ENCODE results near the gene ATP2A2. TPM values are rescaled to one million over a fixed set of nuclear protein-coding genes. Genes with fewer than 3 reads are reported as not detected.
"Not testable (repeated sequence)": the region's sequence is repeated elsewhere in the genome, so short reads cannot be mapped to it uniquely, and the experiment has no call there.

The ATP2A2 gene
- total RNA-seq, result 194 TPM

GRCh38 chr12:110280779-110281548 lies at the start of gene ATP2A2:
Gene ATP2A2, plus strand, starts transcription at chr12:110281247. Its CDS starts 543 bp downstream, at chr12:110281790.
- ATAC-seq, result peak; percentile 96

GRCh38 chr12:110233212-110233903 lies 47.7 kb upstream of the ATP2A2 start:
- ATAC-seq, result no peak

- ATAC-seq, result no peak
Observed at GRCh38 chr12:110234331-110234751, 46.7 kb upstream of the ATP2A2 start.

- ATAC-seq, result no peak
Observed at GRCh38 chr12:110234755-110235154, 46.3 kb upstream of the ATP2A2 start.

- no peak for ATAC-seq
Observed at GRCh38 chr12:110235383-110235782, 45.7 kb upstream of the ATP2A2 start.

- no peak for ATAC-seq
Observed at GRCh38 chr12:110243227-110243626, 37.8 kb upstream of the ATP2A2 start.

GRCh38 chr12:110244372-110244771 lies 36.7 kb upstream of the ATP2A2 start:
- no peak for ATAC-seq

GRCh38 chr12:110244829-110245228 lies 36.2 kb upstream of the ATP2A2 start:
- ATAC-seq, result no peak

- peak; percentile 35 for ATAC-seq
Observed at GRCh38 chr12:110245369-110245772, 35.7 kb upstream of the ATP2A2 start.

- ATAC-seq, result no peak
Observed at GRCh38 chr12:110246636-110247339, 34.3 kb upstream of the ATP2A2 start.

GRCh38 chr12:110247340-110248095 lies 33.5 kb upstream of the ATP2A2 start:
- ATAC-seq, result peak; percentile 91

GRCh38 chr12:110248096-110248447 lies 33.0 kb upstream of the ATP2A2 start:
- ATAC-seq, result peak; percentile 7

- ATAC-seq, result no peak
Observed at GRCh38 chr12:110249105-110249504, 31.9 kb upstream of the ATP2A2 start.

GRCh38 chr12:110249716-110250225 lies 31.3 kb upstream of the ATP2A2 start:
- no peak for ATAC-seq

- ATAC-seq, result no peak
Observed at GRCh38 chr12:110251381-110251780, 29.7 kb upstream of the ATP2A2 start.

- ATAC-seq, result no peak
Observed at GRCh38 chr12:110252716-110253115, 28.3 kb upstream of the ATP2A2 start.

- no peak for ATAC-seq
Observed at GRCh38 chr12:110253176-110253575, 27.9 kb upstream of the ATP2A2 start.

- ATAC-seq, result no peak
Observed at GRCh38 chr12:110254971-110255540, 26.0 kb upstream of the ATP2A2 start.

GRCh38 chr12:110255890-110256456 lies 25.1 kb upstream of the ATP2A2 start:
- not testable (repeated sequence) for ATAC-seq

- ATAC-seq, result no peak
Observed at GRCh38 chr12:110256780-110257431, 24.1 kb upstream of the ATP2A2 start.

GRCh38 chr12:110258466-110258865 lies 22.6 kb upstream of the ATP2A2 start:
- ATAC-seq, result no peak

Data from esophagus mucosa (tissue), 1 donor.